ENCODE measurements around the gene ATP1B1.
"Not testable (repeated sequence)": the region's sequence is repeated elsewhere in the genome, so short reads cannot be mapped to it uniquely, and the experiment has no call there.

The ATP1B1 gene

DNA sequence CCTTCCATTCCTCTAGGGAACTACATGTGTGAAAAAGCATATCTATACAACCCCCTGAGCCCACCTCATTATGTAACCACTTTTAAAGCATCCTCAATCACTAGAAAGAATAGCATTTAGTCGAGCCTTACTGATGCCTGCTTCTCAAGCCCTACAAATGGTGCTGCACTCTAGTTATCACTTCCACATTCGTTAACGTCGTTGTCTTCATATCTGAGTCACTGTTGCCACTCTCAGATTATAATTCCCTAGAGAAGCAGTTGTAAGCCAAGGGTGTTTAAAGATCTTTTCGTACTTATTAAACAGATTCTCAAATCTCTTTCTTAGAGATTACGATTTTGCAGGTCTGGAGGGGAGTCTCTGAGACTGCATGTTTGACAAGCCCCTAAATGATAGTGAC, 16.5 kb downstream of the ATP1B1 start:
- TF ChIP-seq, protein P1, sequence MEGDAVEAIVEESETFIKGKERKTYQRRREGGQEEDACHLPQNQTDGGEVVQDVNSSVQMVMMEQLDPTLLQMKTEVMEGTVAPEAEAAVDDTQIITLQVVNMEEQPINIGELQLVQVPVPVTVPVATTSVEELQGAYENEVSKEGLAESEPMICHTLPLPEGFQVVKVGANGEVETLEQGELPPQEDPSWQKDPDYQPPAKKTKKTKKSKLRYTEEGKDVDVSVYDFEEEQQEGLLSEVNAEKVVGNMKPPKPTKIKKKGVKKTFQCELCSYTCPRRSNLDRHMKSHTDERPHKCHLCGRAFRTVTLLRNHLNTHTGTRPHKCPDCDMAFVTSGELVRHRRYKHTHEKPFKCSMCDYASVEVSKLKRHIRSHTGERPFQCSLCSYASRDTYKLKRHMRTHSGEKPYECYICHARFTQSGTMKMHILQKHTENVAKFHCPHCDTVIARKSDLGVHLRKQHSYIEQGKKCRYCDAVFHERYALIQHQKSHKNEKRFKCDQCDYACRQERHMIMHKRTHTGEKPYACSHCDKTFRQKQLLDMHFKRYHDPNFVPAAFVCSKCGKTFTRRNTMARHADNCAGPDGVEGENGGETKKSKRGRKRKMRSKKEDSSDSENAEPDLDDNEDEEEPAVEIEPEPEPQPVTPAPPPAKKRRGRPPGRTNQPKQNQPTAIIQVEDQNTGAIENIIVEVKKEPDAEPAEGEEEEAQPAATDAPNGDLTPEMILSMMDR (IDR thresholded peaks at IDR 0.05; ENCODE audit: insufficient read depth, low read length, poor library complexity, severe bottlenecking) = no peak
- DNase-seq (ENCODE audit: extremely low read depth, insufficient read length) = no peak
- Histone ChIP-seq H3K36me3 (ENCODE audit: control insufficient read depth, insufficient read depth, low read length) (no peaks in the 10 kb centered on the region; the same call in none of the 2 replicates), H3K4me3 (replicated peaks; ENCODE audit: low read depth, low read length) (no peak overlapping the region), H3K27me3 (replicated peaks; ENCODE audit: control insufficient read depth, insufficient read depth, low read length) (no peaks in the 10 kb centered on the region)

DNA sequence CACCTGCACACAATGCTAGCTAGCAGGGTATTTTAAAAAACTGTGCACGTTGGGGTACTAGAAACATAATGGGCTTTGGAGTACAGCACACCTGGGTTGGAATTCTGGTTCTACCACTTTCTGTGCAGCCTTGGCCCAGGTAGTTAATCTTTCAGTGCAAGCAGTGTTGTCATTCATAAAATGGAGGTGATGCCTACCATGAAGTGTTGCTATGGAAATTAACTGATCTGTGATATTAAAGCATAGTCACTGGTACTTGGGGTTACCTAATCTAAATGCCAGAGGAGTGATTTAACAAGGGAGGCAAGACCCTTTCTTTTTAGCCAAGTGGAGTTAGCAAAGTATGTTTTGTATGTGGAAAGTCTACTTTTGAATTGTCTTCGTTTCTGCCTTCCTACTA, 18.0 kb downstream of the ATP1B1 start:
- TF ChIP-seq, protein P1 (IDR thresholded peaks at IDR 0.05; ENCODE audit: insufficient read depth, low read length, poor library complexity, severe bottlenecking) = no peak
- DNase-seq (ENCODE audit: extremely low read depth, insufficient read length) = no peak
- Histone ChIP-seq H3K36me3 (ENCODE audit: control insufficient read depth, insufficient read depth, low read length) (no peaks in the 10 kb centered on the region; the same call in 1 of the 2 replicates), H3K27me3 (replicated peaks; ENCODE audit: control insufficient read depth, insufficient read depth, low read length) (no peaks in the 10 kb centered on the region), H3K4me3 (replicated peaks; ENCODE audit: low read depth, low read length) (no peak overlapping the region)

DNA sequence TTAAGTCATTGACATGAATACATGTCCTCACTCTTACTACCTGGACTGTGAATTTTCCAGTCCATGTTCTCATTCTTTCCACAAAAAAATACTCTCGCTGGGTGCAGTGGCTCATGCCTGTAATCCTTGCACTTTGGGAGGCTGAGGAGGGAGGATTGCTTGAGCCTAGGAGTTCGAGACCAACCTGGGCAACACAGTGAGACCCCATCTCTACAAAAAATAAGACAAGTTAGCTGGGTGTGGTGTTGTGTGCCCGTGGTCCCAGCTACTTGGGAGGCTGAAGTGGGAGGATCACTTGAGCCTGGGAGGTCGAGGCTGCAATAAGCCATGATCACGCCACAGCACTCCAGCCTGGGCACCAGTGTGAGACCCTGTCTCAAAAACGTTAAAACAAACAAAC, 19.1 kb downstream of the ATP1B1 start:
- not testable (repeated sequence) for DNase-seq (ENCODE audit: extremely low read depth, insufficient read length); H3K27me3 ChIP-seq (replicated peaks; ENCODE audit: control insufficient read depth, insufficient read depth, low read length); H3K4me3 ChIP-seq (replicated peaks; ENCODE audit: low read depth, low read length); H3K36me3 ChIP-seq (ENCODE audit: control insufficient read depth, insufficient read depth, low read length)

DNA sequence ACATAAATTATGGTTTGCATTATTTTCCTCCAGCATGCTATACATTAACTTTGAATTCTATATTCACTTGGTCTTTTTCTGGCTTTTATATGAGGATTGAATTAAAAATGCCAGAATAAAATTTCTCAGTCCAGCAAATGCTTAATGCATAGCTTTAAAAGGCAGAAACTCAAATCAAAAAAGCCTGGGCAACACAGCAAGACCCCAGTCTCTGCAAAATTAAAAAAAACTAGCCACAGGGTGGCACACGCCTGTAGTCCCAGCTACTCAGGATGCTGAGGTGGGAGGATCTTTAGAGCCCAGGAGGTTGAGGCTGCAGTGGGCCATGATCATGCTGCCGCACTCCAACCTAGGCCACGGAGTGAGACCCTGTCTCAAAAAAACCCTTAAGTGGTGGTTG, 19.8 kb downstream of the ATP1B1 start:
- TF ChIP-seq, protein P1 (IDR thresholded peaks at IDR 0.05; ENCODE audit: insufficient read depth, low read length, poor library complexity, severe bottlenecking) = no peak
- no peak for DNase-seq (ENCODE audit: extremely low read depth, insufficient read length)
- H3K27me3 ChIP-seq (replicated peaks; ENCODE audit: control insufficient read depth, insufficient read depth, low read length) = no peaks in the 10 kb centered on the region
- H3K36me3 ChIP-seq (ENCODE audit: control insufficient read depth, insufficient read depth, low read length) = no peaks in the 10 kb centered on the region
- no peak overlapping the region for H3K4me3 ChIP-seq (replicated peaks; ENCODE audit: low read depth, low read length)

DNA sequence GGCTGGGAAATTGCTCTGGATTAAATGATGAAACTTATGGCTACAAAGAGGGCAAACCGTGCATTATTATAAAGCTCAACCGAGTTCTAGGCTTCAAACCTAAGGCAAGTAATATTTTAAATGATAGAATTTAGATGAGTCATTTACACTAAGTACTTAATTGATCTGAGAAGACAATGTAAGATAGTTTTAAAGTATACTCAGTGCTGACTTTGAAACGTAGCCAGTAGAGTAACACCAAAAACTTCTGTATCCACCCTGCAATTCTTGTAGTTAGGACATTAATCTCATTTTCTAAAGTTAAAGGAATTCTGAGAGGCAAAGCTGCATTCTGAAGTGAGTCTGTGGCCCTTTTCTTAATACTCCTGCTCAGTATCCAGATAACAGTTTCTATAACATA, 20.8 kb downstream of the ATP1B1 start:
- no peak overlapping the region for H3K4me3 ChIP-seq (replicated peaks; ENCODE audit: low read depth, low read length)
- no peaks in the 10 kb centered on the region for H3K27me3 ChIP-seq (replicated peaks; ENCODE audit: control insufficient read depth, insufficient read depth, low read length)
- H3K36me3 ChIP-seq (ENCODE audit: control insufficient read depth, insufficient read depth, low read length) = peaks cover 2% of the 10 kb centered on the region
- DNase-seq (ENCODE audit: extremely low read depth, insufficient read length) = no peak
- TF ChIP-seq, protein P1 (IDR thresholded peaks at IDR 0.05; ENCODE audit: insufficient read depth, low read length, poor library complexity, severe bottlenecking) = no peak

DNA sequence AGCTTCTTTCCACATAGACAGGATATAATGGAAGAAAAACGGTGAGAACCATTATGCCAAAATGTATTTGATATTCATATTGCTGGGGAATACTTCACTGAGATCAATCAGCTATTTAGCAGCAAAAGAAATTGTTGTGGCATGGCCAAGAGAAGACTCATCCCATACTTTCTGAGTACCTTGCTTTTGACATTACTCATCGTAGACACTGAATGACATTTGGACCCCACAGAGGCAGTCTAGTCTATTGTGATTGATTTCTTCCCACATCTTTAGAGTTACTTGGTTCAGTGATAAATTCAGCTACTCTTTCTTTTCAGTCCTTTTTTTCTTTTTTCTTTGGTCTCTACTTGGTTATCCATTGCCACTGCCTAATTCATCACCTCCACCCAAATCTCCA, 22.1 kb downstream of the ATP1B1 start:
- DNase-seq (ENCODE audit: extremely low read depth, insufficient read length) = no peak
- Histone ChIP-seq H3K4me3 (replicated peaks; ENCODE audit: low read depth, low read length) (no peak overlapping the region), H3K27me3 (replicated peaks; ENCODE audit: control insufficient read depth, insufficient read depth, low read length) (no peaks in the 10 kb centered on the region), H3K36me3 (ENCODE audit: control insufficient read depth, insufficient read depth, low read length) (peaks cover 2% of the 10 kb centered on the region)
- TF ChIP-seq, protein P1 (IDR thresholded peaks at IDR 0.05; ENCODE audit: insufficient read depth, low read length, poor library complexity, severe bottlenecking) = no peak
